ENCODE measurements around the gene IL17B.

IL17B gene

DNA sequence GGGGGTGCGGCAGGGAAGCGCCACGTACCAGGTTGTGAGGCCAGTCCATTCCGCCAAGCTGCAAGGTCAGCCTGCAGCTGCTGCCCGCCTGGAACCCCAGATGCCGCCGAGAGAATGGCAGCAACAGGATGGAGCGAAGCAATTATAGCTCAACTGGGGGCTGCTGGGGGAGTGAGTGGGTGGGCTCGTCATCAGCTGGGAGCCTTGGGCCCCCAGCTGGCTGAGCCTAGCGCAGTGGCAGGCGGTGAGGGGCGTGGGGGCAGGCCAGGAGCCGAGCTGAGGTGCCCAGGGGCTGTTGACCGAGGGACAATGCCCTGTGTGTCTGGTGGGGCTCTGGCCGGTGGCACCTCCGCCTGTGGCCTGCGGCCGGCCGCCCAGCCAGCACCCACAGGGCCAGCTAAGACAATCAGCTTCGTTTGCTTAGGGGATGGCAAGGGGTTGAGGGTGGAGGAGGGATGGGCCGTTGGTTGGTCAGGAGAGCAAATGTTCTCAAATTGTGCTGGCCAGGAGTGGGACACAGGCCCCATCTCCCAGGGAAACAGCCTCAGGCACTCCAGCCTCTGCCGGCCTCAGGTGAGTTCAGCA, at the start of gene IL17B:
Gene IL17B, minus strand, starts transcription at position 116 of the 585 bp plus-strand sequence. Its CDS starts 67 bp downstream, at position 49.
- TF ChIP-seq CTCF (IDR thresholded peaks at IDR 0.05; ENCODE audit: insufficient read depth, low read depth, low read length, missing control alignments): no peak
- DNase-seq (ENCODE audit: low read depth): no peak
- H3K4me3 ChIP-seq (ENCODE audit: low read length): no peak within 1 kb of the TSS

DNA sequence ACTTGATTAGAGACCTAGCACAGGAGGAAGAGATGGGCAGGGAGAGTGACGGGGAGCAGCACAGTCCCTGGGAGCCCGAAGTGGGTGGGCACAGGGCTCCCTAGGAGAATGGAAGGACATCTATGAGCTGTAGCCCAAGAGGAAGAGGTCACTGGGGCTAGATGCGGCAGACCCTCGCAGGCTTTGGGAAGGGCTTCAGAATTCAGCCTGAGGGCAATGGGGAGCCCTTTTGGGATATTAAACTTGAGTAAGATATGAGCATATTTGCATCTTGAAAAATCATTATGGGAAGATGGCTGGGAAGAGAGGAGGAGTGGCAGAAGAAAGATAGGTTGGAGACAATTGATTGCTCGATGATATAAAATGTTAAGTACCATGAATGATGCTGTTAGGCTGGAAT, 48.9 kb upstream of the IL17B start:
- H3K4me3 ChIP-seq (ENCODE audit: low read length): no peak overlapping the region
- TF ChIP-seq CTCF (IDR thresholded peaks at IDR 0.05; ENCODE audit: insufficient read depth, low read depth, low read length, missing control alignments): no peak
- DNase-seq (ENCODE audit: low read depth): no peak

GRCh38 chr5:149427374-149427773, 48.3 kb upstream of the IL17B start:
- no peak for TF ChIP-seq CTCF (IDR thresholded peaks at IDR 0.05; ENCODE audit: insufficient read depth, low read depth, low read length, missing control alignments)
- no peak overlapping the region for H3K4me3 ChIP-seq (ENCODE audit: low read length)
- no peak for DNase-seq (ENCODE audit: low read depth)

DNA sequence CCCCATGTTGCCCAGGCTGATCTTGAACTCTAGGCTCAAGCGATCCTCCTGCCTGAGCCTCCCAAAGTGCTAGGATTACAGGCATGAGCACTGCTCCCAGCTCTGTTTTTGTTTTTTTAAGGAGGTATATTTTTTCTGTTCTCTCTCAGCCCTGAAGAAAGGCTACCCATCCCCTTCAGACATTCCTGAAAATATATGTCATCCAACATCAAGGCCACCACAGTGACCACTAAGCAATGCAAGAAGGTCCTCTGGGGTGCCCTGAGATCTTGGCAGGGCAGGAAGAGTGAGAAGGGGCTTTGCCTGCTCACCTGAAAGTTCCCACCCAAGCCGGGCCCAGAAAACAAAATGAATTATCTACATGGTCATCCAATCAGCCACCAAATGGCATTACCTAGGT, 47.8 kb upstream of the IL17B start:
- DNase-seq (ENCODE audit: low read depth): no peak
- H3K4me3 ChIP-seq (ENCODE audit: low read length): no peak overlapping the region
- no peak for TF ChIP-seq CTCF (IDR thresholded peaks at IDR 0.05; ENCODE audit: insufficient read depth, low read depth, low read length, missing control alignments)

DNA sequence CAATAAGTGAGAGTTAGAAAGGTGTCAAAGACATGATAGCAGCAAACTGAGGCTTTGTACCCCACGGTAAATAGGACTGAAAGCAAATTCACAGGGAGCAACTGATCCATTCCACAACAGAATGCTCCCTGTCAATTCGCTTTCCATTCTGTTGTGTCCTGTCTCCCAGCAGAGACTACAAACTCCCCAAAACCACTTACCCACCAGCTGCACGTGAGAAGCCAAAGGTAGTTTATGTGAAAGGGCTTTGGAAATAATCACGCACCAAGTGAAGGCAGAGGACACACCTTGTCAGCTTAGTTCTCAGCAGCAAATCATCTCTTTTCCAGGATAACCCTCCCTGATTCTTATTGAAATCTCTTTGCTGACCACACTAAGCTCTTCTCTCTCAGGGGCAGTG, 46.6 kb upstream of the IL17B start:
- H3K4me3 ChIP-seq (ENCODE audit: low read length): no peak overlapping the region
- no peak for TF ChIP-seq CTCF (IDR thresholded peaks at IDR 0.05; ENCODE audit: insufficient read depth, low read depth, low read length, missing control alignments)

GRCh38 chr5:149424371-149425315, 45.6 kb upstream of the IL17B start:
- no peak for TF ChIP-seq CTCF (IDR thresholded peaks at IDR 0.05; ENCODE audit: insufficient read depth, low read depth, low read length, missing control alignments)
- no peak for DNase-seq (ENCODE audit: low read depth)
- H3K4me3 ChIP-seq (ENCODE audit: low read length): no peak overlapping the region

More for the DNA sequence above, 46.6 kb upstream of the IL17B start:
- DNase-seq (ENCODE audit: low read depth): no peak
